WI38 (cell line): Measurements from ENCODE around the gene SPANXB1.
"Not testable (repeated sequence)": the region's sequence is repeated elsewhere in the genome, so short reads cannot be mapped to it uniquely, and the experiment has no call there.

Experiments
- H3K4me3 ChIP-seq: 2 replicates; pipeline ENCODE4 v1.5.1; 2011; ENCODE audit warnings: low read depth, mild to moderate bottlenecking, control low read depth, low read length
- TF ChIP-seq, protein P1 (sequence below): IDR thresholded peaks from 2 replicates; pipeline ENCODE4 v1.5.1; 2012; ENCODE audit warnings: low read depth, mild to moderate bottlenecking, control low read depth, low read length

The SPANXB1 gene, protein sequence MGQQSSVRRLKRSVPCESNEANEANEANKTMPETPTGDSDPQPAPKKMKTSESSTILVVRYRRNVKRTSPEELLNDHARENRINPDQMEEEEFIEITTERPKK

GRCh38 chrX:141002568-141002967 is at the start of gene SPANXB1:
Gene SPANXB1, plus strand, starts transcription at chrX:141002594. Its CDS starts 100 bp downstream, at chrX:141002694.
- H3K4me3 ChIP-seq, result not testable (repeated sequence)

DNA sequence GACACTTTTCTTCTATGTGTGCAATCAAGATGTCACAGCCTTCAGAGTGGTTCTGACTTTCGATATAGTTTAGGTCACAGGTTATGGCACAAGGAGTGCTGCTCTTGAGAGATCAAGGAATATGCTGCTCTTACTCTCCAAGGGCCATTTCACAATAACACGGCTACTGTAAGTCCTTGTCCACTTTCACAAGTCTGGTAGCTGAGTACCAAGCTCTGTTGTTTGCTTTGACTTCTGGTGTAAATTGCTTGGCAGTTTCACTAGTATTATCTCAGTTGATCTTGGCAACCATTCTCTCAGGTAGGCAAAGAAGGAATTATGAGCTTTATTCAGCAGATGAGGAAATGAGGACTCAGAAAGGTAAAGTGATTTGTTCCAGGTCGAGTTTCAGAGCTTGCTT is 35.4 kb upstream of the SPANXB1 start:
- TF ChIP-seq, protein P1, sequence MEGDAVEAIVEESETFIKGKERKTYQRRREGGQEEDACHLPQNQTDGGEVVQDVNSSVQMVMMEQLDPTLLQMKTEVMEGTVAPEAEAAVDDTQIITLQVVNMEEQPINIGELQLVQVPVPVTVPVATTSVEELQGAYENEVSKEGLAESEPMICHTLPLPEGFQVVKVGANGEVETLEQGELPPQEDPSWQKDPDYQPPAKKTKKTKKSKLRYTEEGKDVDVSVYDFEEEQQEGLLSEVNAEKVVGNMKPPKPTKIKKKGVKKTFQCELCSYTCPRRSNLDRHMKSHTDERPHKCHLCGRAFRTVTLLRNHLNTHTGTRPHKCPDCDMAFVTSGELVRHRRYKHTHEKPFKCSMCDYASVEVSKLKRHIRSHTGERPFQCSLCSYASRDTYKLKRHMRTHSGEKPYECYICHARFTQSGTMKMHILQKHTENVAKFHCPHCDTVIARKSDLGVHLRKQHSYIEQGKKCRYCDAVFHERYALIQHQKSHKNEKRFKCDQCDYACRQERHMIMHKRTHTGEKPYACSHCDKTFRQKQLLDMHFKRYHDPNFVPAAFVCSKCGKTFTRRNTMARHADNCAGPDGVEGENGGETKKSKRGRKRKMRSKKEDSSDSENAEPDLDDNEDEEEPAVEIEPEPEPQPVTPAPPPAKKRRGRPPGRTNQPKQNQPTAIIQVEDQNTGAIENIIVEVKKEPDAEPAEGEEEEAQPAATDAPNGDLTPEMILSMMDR, result no peak

DNA sequence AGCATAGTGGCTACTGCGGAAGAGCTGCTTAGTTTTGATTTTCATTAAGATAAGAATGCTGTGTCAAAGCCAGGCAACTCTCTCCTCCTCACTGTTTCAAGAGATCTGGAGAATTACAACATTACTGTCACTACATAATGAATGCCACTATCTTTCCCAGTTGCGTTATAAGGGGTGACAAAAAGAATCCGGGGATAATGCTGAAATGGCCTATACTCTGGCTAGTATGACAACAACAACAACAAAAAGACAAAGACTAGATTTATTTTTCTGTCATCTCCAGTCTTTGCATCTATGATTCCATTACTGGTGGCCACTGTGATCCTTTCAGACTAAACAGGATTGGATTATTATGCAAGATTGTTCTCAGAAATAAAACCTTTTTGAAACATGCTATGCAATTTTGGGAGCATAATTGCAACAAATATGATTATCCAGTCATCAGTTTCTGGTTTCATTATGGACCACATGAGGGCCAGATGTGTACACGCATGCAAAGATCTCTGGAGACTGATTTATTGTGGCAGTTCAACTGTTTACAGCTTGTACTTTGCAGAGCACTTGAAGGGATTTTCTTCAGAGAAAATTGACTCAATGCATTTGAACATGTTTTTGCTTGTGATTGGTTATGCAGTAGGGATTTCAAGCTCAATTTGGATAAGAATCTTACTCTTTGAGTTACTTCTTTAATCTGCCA is 31.1 kb upstream of the SPANXB1 start:
- no peak overlapping the region for H3K4me3 ChIP-seq
- TF ChIP-seq, protein P1, result no peak

More for the DNA sequence above, 35.4 kb upstream of the SPANXB1 start:
- no peak overlapping the region for H3K4me3 ChIP-seq

- TF ChIP-seq, protein P1, result no peak
- no peak overlapping the region for H3K4me3 ChIP-seq
These were observed 26.9 kb upstream of the SPANXB1 start for GRCh38 chrX:140975472-140975871.

GRCh38 chrX:140980271-140980670 is 22.1 kb upstream of the SPANXB1 start:
- no peak overlapping the region for H3K4me3 ChIP-seq
- TF ChIP-seq, protein P1, result no peak

GRCh38 chrX:140983730-140984129 is 18.7 kb upstream of the SPANXB1 start:
- H3K4me3 ChIP-seq, result no peak overlapping the region
- TF ChIP-seq, protein P1, result no peak

DNA sequence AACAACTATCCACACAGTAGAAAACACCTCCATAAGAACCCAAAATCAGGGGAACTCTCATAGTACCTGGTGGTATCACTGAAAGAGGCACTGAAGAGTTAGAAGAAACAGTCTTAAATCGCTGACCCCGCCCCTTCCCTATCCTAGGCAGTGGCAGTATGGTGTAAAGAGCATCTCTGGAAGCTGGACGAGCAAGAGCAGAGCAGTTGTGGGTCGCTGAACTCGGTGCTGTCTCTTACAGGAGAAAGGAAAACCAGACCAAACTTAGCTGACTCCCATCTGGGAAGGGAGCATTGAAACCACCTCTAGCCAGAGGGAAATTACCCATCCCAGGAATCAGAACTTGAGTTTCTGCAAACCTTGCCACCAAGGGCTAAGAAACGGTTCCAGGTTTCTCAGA is 2.8 kb downstream of the SPANXB1 start:
- not testable (repeated sequence) for H3K4me3 ChIP-seq

- not testable (repeated sequence) for H3K4me3 ChIP-seq
These were observed 41.9 kb downstream of the SPANXB1 start for GRCh38 chrX:141044246-141044645.

GRCh38 chrX:141049878-141050277 is 47.5 kb downstream of the SPANXB1 start:
- not testable (repeated sequence) for H3K4me3 ChIP-seq

DNA sequence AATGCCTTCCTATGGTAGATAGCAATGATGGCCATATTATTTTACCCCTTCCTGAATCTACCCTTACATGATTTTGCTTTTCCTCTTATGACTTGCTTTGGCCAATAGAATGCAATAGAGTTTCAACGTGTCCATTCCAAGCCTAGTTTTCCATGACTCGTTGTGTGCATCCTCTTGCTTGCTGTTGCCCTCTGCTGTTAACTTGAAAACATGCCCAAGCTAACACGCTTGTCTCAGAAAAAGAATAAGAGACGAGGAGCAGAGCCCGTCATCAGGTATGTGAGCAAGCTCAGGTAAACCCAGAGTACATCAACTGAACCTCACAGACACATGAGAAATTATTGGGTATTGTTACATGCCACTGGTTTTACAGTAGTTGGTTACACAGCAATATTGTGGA is 49.7 kb downstream of the SPANXB1 start:
- not testable (repeated sequence) for H3K4me3 ChIP-seq
